Endothelial cell of umbilical vein (primary cell): ENCODE data around the gene KCNK15. TPM values are rescaled to one million over a fixed set of nuclear protein-coding genes. Genes with fewer than 3 reads are reported as not detected.

Source experiments
- Bru-seq: library from RNA; stranded (reverse); fragments of 400-500 nt; gene quantifications from one replicate; lab custom pipeline; 2021; lab: Mats Ljungman, UMichigan
- BruChase-seq, 2 experiments: library from RNA; stranded (reverse); fragments of 400-500 nt; gene quantifications; one replicate each; lab custom pipeline; 2021; lab: Mats Ljungman, UMichigan
- BruUV-seq: library from RNA; stranded (reverse); fragments of 400-500 nt; replicated peaks from 2 replicates; lab custom pipeline; 2021; lab: Mats Ljungman, UMichigan
- CTCF ChIA-PET: fragments of 300-600, 350-600 bp; sonication (Branson Sonifier 250); formaldehyde crosslinking; loops from one replicate; lab custom pipeline; 2021; ENCODE audit warnings: antibody characterized with exemption, inconsistent platforms; lab: Charles Lee
- POLR2A ChIA-PET: fragments of 300-600, 350-600 bp; sonication (Branson Sonifier 250); formaldehyde crosslinking; loops from one replicate; lab custom pipeline; 2021; ENCODE audit warnings: antibody characterized with exemption, inconsistent platforms; lab: Charles Lee
- DNase-seq: peaks from one replicate; pipeline ENCODE4 v3.0.0-alpha.2; 2011; ENCODE audit warnings: low read depth, low spot score
- FAIRE-seq: peaks from 2 replicates; lab custom pipeline; 2011; peaks lifted over from hg19 to GRCh38; lab: Jason Lieb, UNC
- H2AFZ ChIP-seq: 2 replicates; pipeline ENCODE4 v1.6.0; 2012; ENCODE audit warnings: low read depth, low read length, control low read depth, inconsistent platforms
- H3K27ac ChIP-seq: 2 replicates; pipeline ENCODE4 v1.5.1; 2011; ENCODE audit warnings: low read depth, mild to moderate bottlenecking, control low read depth, low read length, moderate library complexity; ENCODE audit not compliant: insufficient read depth
- H3K27me3 ChIP-seq, 2 experiments: 2 replicates each; pipeline versions ENCODE4 v1.6.0 to v1.6.1; 2011; ENCODE audit warnings: low read length in 2 of 2, mixed read lengths in 1 of 2; ENCODE audit not compliant: control insufficient read depth in 2 of 2, insufficient read depth in 2 of 2
- H3K36me3 ChIP-seq, 2 experiments: 2 replicates in 1 of 2; 3 replicates in 1 of 2; pipeline ENCODE4 v1.5.1; 2011; ENCODE audit warnings: low read length in 2 of 2, mild to moderate bottlenecking in 1 of 2, moderate library complexity in 1 of 2; ENCODE audit not compliant: control insufficient read depth in 2 of 2, insufficient read depth in 2 of 2; ENCODE audit errors: extremely low read depth in 1 of 2
- H3K4me1 ChIP-seq: 3 replicates; pipeline ENCODE4 v1.5.1; 2011; ENCODE audit warnings: mild to moderate bottlenecking, low read length; ENCODE audit not compliant: control insufficient read depth, insufficient read depth; ENCODE audit errors: extremely low read depth
- H3K4me2 ChIP-seq: 2 replicates; pipeline ENCODE4 v1.6.1; 2011; ENCODE audit warnings: low read length, control low read depth, mixed read lengths; ENCODE audit not compliant: insufficient read depth
- H3K4me3 ChIP-seq, 3 experiments: fragments of 200-600 bp in 1 of 3; sonication (generic), shearing (Covaris generic) in 1 of 3; replicated peaks in 1 of 3; 2 replicates each; pipeline ENCODE4 v1.5.1; 2011 to 2016; ENCODE audit warnings: control low read depth in 3 of 3, low read length in 3 of 3, mild to moderate bottlenecking in 2 of 3, inconsistent platforms in 1 of 3, low read depth in 1 of 3, moderate library complexity in 1 of 3; ENCODE audit not compliant: insufficient read depth in 1 of 3
- H3K79me2 ChIP-seq: 2 replicates; pipeline ENCODE4 v1.6.0; 2012; ENCODE audit warnings: low read length, inconsistent platforms; ENCODE audit not compliant: control insufficient read depth, insufficient read depth
- H3K9ac ChIP-seq: replicated peaks from 2 replicates; pipeline ENCODE3; 2011; ENCODE audit warnings: low read length, control low read depth; ENCODE audit not compliant: insufficient read depth; ENCODE audit errors: extremely low read depth
- H3K9me1 ChIP-seq: replicated peaks from 3 replicates; pipeline ENCODE4 v1.6.0; 2011; ENCODE audit warnings: mild to moderate bottlenecking, low read length; ENCODE audit not compliant: control insufficient read depth, insufficient read depth; ENCODE audit errors: extremely low read depth
- H3K9me3 ChIP-seq: replicated peaks from 2 replicates; pipeline ENCODE4 v1.5.1; 2012; ENCODE audit warnings: low read length, inconsistent platforms; ENCODE audit not compliant: control insufficient read depth, insufficient read depth
- H4K20me1 ChIP-seq: replicated peaks from 2 replicates; pipeline ENCODE3; 2011; ENCODE audit warnings: mild to moderate bottlenecking, low read length; ENCODE audit not compliant: control insufficient read depth, insufficient read depth; ENCODE audit errors: extremely low read depth
- MYC ChIP-seq: IDR thresholded peaks from one replicate; pipeline ENCODE4 v1.6.1; 2011; ENCODE audit warnings: mild to moderate bottlenecking, low read depth, low read length
- POLR2A ChIP-seq: IDR thresholded peaks from 2 replicates; pipeline ENCODE4 v1.6.1; 2012; ENCODE audit warnings: low read depth, mild to moderate bottlenecking, control low read depth, low read length
- dilution Hi-C: fragments of 300-500 bp; cut with MboI; formaldehyde crosslinking; loops from one replicate; pipeline ENCODE4 v1.15.0; 2019; ENCODE audit warnings: low sequenced_read_pairs; ENCODE audit not compliant: extremely low pct_ligation_motif_present
- intact Hi-C: fragments of 100-400 bp; cut with micrococcal nuclease; formaldehyde crosslinking; loops from one replicate; pipeline ENCODE4 v1.10.0; 2022
- long read RNA-seq: library from polyadenylated mRNA; stranded (forward); transcript quantifications from one replicate; pipeline ENCODE4 v2.0.0, GENCODE V29; 2021
- polyA minus RNA-seq, 3 experiments: library from RNA; depleted of rRNA, polyadenylated mRNA; stranded (reverse); fragments of >200 nt; gene quantifications; 1 replicate in 1 of 3; 2 replicates in 2 of 3; pipeline ENCODE4 v1.2.3, GENCODE V29; 2011
- polyA plus RNA-seq, 4 experiments: library from polyadenylated mRNA; depleted of rRNA in 3 of 4; stranded (reverse) in 3 of 4; unstranded in 1 of 4; fragments of >200 nt; gene quantifications; 2 replicates each; pipeline versions ENCODE4 v1.2.1 to v1.2.3, GENCODE V29; 2011 to 2012; ENCODE audit warnings: missing spikeins in 1 of 4
- total RNA-seq: library from RNA; stranded (reverse); gene quantifications from 2 replicates; pipeline ENCODE4 v1.2.3, GENCODE V29; 2021
- TF ChIP-seq, protein P1 (sequence below): IDR thresholded peaks from 2 replicates; pipeline ENCODE4 v1.6.1; 2011; ENCODE audit not compliant: insufficient read depth, insufficient read length
- TF ChIP-seq, protein P2 (sequence below), 2 donors: IDR thresholded peaks; 1 replicate in 1 of 2; 2 replicates in 1 of 2; pipeline ENCODE4 v1.5.1; 2011; ENCODE audit warnings: low read length in 2 of 2, mild to moderate bottlenecking in 2 of 2, moderate library complexity in 2 of 2, control low read depth in 1 of 2, inconsistent platforms in 1 of 2, low read depth in 1 of 2; ENCODE audit not compliant: insufficient read depth in 1 of 2; ENCODE audit errors: extremely low read depth in 1 of 2

Gene KCNK15
- total RNA-seq (not detected in 2 replicates), polyA plus RNA-seq (0.05 and 0.06 TPM in 2 replicates), polyA minus RNA-seq (not detected in 2 replicates), Bru-seq, nascent RNA (not detected), BruChase-seq, experiment 1, labeled RNA remaining after a 6-hour chase (not detected), BruChase-seq, experiment 2, labeled RNA remaining after a 2-hour chase (not detected)
- not detected in 2 replicates for polyA plus RNA-seq (2011; cell fraction: cytosol; rRNA removed)
- not detected in 2 replicates for polyA plus RNA-seq (2011; cell fraction: nucleus; rRNA removed)
- polyA plus RNA-seq (2012) = not detected in 2 replicates
- polyA minus RNA-seq (2011; cell fraction: cytosol; rRNA and poly(A)+ RNA removed) = 21.4 TPM
- polyA minus RNA-seq (2011; cell fraction: nucleus; rRNA and poly(A)+ RNA removed) = 0.14 TPM in 1 of 2 replicates, not detected in the other
- long read RNA-seq = 0 reads

DNA sequence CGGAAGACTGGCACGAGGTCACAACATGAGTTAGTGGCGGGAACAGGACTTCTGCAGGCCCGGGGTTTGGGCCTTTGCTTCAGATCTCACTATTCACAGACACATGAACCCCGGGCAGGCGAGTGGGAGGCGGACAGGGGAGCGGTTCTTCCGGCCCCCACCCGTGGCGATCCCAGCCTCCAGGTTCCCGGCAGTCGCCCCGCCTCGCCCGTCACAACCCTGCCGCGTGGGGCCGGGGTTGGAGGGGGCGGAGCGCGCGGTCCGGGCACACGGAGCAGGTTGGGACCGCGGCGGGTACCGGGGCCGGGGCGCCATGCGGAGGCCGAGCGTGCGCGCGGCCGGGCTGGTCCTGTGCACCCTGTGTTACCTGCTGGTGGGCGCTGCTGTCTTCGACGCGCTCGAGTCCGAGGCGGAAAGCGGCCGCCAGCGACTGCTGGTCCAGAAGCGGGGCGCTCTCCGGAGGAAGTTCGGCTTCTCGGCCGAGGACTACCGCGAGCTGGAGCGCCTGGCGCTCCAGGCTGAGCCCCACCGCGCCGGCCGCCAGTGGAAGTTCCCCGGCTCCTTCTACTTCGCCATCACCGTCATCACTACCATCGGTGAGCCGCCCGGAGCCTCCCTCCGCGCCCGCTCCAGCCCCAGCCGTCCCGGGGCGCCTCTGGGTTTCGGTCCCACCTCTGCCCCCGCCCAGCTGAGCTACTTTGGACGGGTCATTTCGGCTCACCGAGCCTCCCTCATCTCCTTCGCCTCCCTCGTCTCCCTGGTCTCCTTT is at the start of gene KCNK15:
Gene KCNK15 (plus strand): TSS at position 268 of the 769 bp plus-strand sequence. CDS start 46 bp downstream, at position 314.
- H4K20me1 ChIP-seq = no peaks in the 10 kb centered on the region
- no peak within 1 kb of the TSS for H3K27ac ChIP-seq
- ChIA-PET CTCF (interaction anchor here (0.6 to 5.0 kb wide), 7 partner anchors 8 to 186 kb away, joined by 3 to 106 read pairs (median 3); no protein-coding TSS in a partner anchor), POLR2A (no interaction called here)
- dilution Hi-C loops = no loop called here
- H2AFZ ChIP-seq = peak within 1 kb of the TSS; percentile 67
- intact Hi-C loops = loop anchor here (5.0 kb wide), 2 partner anchors 352 to 358 kb away; no protein-coding TSS in a partner anchor
- H3K27me3 ChIP-seq = peaks cover 15 to 16% of the 10 kb centered on the region in 2 experiments
- peaks cover 4% of the 10 kb centered on the region for H3K4me1 ChIP-seq
- H3K4me2 ChIP-seq = peak within 1 kb of the TSS; percentile 67
- no TSS peak for BruUV-seq
- H3K79me2 ChIP-seq = no peaks in the 10 kb centered on the region
- no peak for FAIRE-seq
- no peak within 1 kb of the TSS for H3K9ac ChIP-seq
- H3K9me1 ChIP-seq = no peaks in the 10 kb centered on the region
- no peaks in the 10 kb centered on the region for H3K9me3 ChIP-seq
- no peak for TF ChIP-seq POLR2A
- TF ChIP-seq, protein P1, sequence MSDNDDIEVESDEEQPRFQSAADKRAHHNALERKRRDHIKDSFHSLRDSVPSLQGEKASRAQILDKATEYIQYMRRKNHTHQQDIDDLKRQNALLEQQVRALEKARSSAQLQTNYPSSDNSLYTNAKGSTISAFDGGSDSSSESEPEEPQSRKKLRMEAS = no peak
- TF ChIP-seq, protein P2, sequence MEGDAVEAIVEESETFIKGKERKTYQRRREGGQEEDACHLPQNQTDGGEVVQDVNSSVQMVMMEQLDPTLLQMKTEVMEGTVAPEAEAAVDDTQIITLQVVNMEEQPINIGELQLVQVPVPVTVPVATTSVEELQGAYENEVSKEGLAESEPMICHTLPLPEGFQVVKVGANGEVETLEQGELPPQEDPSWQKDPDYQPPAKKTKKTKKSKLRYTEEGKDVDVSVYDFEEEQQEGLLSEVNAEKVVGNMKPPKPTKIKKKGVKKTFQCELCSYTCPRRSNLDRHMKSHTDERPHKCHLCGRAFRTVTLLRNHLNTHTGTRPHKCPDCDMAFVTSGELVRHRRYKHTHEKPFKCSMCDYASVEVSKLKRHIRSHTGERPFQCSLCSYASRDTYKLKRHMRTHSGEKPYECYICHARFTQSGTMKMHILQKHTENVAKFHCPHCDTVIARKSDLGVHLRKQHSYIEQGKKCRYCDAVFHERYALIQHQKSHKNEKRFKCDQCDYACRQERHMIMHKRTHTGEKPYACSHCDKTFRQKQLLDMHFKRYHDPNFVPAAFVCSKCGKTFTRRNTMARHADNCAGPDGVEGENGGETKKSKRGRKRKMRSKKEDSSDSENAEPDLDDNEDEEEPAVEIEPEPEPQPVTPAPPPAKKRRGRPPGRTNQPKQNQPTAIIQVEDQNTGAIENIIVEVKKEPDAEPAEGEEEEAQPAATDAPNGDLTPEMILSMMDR (IDR thresholded peaks at IDR 0.05; ENCODE audit: extremely low read depth in 1 of 2, insufficient read depth in 1 of 2, low read depth in 1 of 2, low read length in 2 of 2) = no peak
- TF ChIP-seq MYC = no peak
- peak within 1 kb of the TSS; percentile 14 to 35 (median 29) for H3K4me3 ChIP-seq
- no peaks in the 10 kb centered on the region for H3K36me3 ChIP-seq
- DNase-seq = no peak
